ENCODE results near the gene TEN1. TPM values are rescaled to one million over a fixed set of nuclear protein-coding genes. Genes with fewer than 3 reads are reported as not detected.

Gene TEN1
- total RNA-seq, 1 donor from 2014 or later: 22.2 TPM

- H3K4me3 Mint-ChIP-seq (ENCODE audit: unreplicated experiment): peak within 1 kb of the TSS; percentile 94
- H3K27me3 Mint-ChIP-seq (ENCODE audit: low read depth): no peaks in the 10 kb centered on the region
- H3K36me3 Mint-ChIP-seq (ENCODE audit: low read depth): peaks cover 7% of the 10 kb centered on the region
- H3K27ac Mint-ChIP-seq (ENCODE audit: unreplicated experiment): peak within 1 kb of the TSS; percentile 83
- peaks cover 16% of the 10 kb centered on the region for H3K4me1 Mint-ChIP-seq (ENCODE audit: low read depth)
- peak; percentile 99 for DNase-seq (ENCODE audit: low spot score)
- no peaks in the 10 kb centered on the region for H3K9me3 Mint-ChIP-seq (ENCODE audit: low read depth)
- peak; percentile 22 for TF ChIP-seq CTCF (IDR thresholded peaks at IDR 0.05)
These were observed 38.2 kb upstream of the TEN1 start, which contains the start of gene FBF1 for GRCh38 chr17:75940727-75941441. FBF1 (minus strand) TSS chr17:75941042; CDS start chr17:75938149, 2,893 bp downstream.

GRCh38 chr17:75941442-75941819, 37.6 kb upstream of the TEN1 start:
- H3K4me1 Mint-ChIP-seq (ENCODE audit: low read depth): peaks cover 16% of the 10 kb centered on the region
- DNase-seq (ENCODE audit: low spot score): peak; percentile 15
- peaks cover 8% of the 10 kb centered on the region for H3K36me3 Mint-ChIP-seq (ENCODE audit: low read depth)
- peak overlapping the region; percentile 94 for H3K4me3 Mint-ChIP-seq (ENCODE audit: unreplicated experiment)
- no peak for TF ChIP-seq CTCF (IDR thresholded peaks at IDR 0.05)
- H3K27me3 Mint-ChIP-seq (ENCODE audit: low read depth): no peaks in the 10 kb centered on the region
- H3K27ac Mint-ChIP-seq (ENCODE audit: unreplicated experiment): peak overlapping the region; percentile 81
- H3K9me3 Mint-ChIP-seq (ENCODE audit: low read depth): no peaks in the 10 kb centered on the region

GRCh38 chr17:75942473-75942872, 36.6 kb upstream of the TEN1 start:
- Mint-ChIP-seq H3K4me3 (ENCODE audit: unreplicated experiment) (no peak overlapping the region), H3K9me3 (ENCODE audit: low read depth) (no peaks in the 10 kb centered on the region), H3K27ac (ENCODE audit: unreplicated experiment) (no peak overlapping the region), H3K27me3 (ENCODE audit: low read depth) (no peaks in the 10 kb centered on the region), H3K4me1 (ENCODE audit: low read depth) (peaks cover 16% of the 10 kb centered on the region), H3K36me3 (ENCODE audit: low read depth) (peaks cover 12% of the 10 kb centered on the region)
- no peak for DNase-seq (ENCODE audit: low spot score)
- no peak for TF ChIP-seq CTCF (IDR thresholded peaks at IDR 0.05)

- peaks cover 16% of the 10 kb centered on the region for H3K4me1 Mint-ChIP-seq (ENCODE audit: low read depth)
These were observed 35.5 kb upstream of the TEN1 start for GRCh38 chr17:75943491-75943890.

GRCh38 chr17:75945211-75945610, 33.8 kb upstream of the TEN1 start:
- Mint-ChIP-seq H3K27ac (ENCODE audit: unreplicated experiment) (no peak overlapping the region), H3K36me3 (ENCODE audit: low read depth) (peaks cover 25% of the 10 kb centered on the region), H3K27me3 (ENCODE audit: low read depth) (no peaks in the 10 kb centered on the region), H3K9me3 (ENCODE audit: low read depth) (no peaks in the 10 kb centered on the region), H3K4me3 (ENCODE audit: unreplicated experiment) (no peak overlapping the region), H3K4me1 (ENCODE audit: low read depth) (peaks cover 14% of the 10 kb centered on the region)
- DNase-seq (ENCODE audit: low spot score): no peak
- no peak for TF ChIP-seq CTCF (IDR thresholded peaks at IDR 0.05)

More at GRCh38 chr17:75943491-75943890, 35.5 kb upstream of the TEN1 start:
- Mint-ChIP-seq H3K36me3 (ENCODE audit: low read depth) (peaks cover 16% of the 10 kb centered on the region), H3K27ac (ENCODE audit: unreplicated experiment) (no peak overlapping the region), H3K27me3 (ENCODE audit: low read depth) (no peaks in the 10 kb centered on the region), H3K9me3 (ENCODE audit: low read depth) (no peaks in the 10 kb centered on the region), H3K4me3 (ENCODE audit: unreplicated experiment) (no peak overlapping the region)
- no peak for DNase-seq (ENCODE audit: low spot score)
- no peak for TF ChIP-seq CTCF (IDR thresholded peaks at IDR 0.05)
